ENCODE data around the gene OGFOD2.

Gene OGFOD2

DNA sequence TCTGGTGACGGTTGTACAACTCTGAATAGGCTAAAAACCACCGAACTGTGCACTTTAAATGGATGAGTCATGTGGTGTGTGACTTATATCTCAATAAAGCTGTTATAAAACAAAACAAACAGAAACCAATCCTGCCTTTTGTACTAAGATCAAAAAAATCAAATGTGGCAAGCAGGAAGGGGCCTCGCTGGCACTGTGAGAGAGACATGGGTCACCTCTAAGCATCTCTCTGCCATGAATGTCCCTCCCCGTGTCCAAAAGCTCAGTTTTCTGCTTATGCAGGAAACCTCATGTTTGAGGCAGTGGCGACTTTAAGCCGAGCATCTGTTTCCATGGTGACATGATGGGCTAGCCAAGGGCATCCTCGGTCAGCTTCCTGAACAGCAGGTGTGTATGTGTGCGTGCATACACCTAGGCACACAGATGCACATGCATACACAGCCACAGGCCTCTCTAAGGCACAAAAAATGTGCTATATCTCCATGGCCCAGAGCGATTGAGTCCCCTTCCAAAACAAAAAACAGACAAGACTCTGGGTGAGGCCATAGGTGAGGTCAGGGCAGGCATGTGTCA, 49.9 kb downstream of the OGFOD2 start:
- no peak for TF ChIP-seq TAF1 (IDR thresholded peaks at IDR 0.05; ENCODE audit: borderline replicate concordance, insufficient read depth, low read length)
- TF ChIP-seq, protein P1, sequence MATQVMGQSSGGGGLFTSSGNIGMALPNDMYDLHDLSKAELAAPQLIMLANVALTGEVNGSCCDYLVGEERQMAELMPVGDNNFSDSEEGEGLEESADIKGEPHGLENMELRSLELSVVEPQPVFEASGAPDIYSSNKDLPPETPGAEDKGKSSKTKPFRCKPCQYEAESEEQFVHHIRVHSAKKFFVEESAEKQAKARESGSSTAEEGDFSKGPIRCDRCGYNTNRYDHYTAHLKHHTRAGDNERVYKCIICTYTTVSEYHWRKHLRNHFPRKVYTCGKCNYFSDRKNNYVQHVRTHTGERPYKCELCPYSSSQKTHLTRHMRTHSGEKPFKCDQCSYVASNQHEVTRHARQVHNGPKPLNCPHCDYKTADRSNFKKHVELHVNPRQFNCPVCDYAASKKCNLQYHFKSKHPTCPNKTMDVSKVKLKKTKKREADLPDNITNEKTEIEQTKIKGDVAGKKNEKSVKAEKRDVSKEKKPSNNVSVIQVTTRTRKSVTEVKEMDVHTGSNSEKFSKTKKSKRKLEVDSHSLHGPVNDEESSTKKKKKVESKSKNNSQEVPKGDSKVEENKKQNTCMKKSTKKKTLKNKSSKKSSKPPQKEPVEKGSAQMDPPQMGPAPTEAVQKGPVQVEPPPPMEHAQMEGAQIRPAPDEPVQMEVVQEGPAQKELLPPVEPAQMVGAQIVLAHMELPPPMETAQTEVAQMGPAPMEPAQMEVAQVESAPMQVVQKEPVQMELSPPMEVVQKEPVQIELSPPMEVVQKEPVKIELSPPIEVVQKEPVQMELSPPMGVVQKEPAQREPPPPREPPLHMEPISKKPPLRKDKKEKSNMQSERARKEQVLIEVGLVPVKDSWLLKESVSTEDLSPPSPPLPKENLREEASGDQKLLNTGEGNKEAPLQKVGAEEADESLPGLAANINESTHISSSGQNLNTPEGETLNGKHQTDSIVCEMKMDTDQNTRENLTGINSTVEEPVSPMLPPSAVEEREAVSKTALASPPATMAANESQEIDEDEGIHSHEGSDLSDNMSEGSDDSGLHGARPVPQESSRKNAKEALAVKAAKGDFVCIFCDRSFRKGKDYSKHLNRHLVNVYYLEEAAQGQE (IDR thresholded peaks at IDR 0.05; ENCODE audit: insufficient read depth in 1 of 2, low read depth in 2 of 2, low read length in 2 of 2) = no peak
- TF ChIP-seq FOXP2 (optimal IDR thresholded peaks at IDR 0.05; ENCODE audit: borderline replicate concordance, extremely low read depth, extremely low read length, insufficient read depth) = no peak

DNA sequence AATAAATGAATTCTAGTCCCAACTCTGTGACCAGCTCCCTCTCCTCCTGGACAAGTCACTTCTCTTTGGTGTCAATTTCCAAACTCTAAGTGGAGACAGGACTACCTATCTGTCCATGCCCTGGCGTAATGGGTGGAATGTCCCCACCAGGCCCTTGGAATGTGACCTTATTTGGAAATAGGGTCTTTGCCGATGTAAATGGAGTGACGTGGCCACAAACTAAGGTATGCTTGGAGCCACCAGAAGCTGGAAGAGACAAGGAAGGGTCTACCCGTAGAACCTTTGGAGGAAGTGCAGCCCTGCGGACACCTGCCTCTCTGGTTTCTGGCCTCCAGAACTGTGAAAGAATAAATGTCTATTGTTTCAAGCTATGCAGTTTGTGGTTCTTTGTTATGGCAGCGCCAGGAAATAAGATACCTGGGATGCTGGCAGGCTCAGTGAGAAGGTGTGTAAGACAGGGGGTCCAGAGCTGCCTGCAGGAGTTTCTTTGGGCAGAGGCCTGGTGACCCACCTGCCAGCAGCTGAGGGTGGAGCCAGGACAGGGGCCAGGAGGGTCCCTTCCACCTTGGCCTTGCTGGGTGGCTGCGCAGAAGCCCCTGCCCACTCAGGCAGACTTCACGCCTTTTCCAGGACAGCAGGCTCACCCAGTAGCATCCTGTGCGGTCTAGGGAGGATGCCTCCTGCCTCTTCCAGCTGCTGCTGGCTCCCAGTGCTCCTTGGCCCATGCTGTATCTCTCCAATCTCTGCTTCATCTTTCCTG, 51.2 kb downstream of the OGFOD2 start:
- TF ChIP-seq SIN3A (IDR thresholded peaks at IDR 0.05; ENCODE audit: borderline replicate concordance, insufficient read depth, low read length) (no peak), FOXP2 (optimal IDR thresholded peaks at IDR 0.05; ENCODE audit: borderline replicate concordance, extremely low read depth, extremely low read length, insufficient read depth) (no peak)
- TF ChIP-seq, protein P1 (IDR thresholded peaks at IDR 0.05; ENCODE audit: insufficient read depth in 1 of 2, low read depth in 2 of 2, low read length in 2 of 2) = no peak

DNA sequence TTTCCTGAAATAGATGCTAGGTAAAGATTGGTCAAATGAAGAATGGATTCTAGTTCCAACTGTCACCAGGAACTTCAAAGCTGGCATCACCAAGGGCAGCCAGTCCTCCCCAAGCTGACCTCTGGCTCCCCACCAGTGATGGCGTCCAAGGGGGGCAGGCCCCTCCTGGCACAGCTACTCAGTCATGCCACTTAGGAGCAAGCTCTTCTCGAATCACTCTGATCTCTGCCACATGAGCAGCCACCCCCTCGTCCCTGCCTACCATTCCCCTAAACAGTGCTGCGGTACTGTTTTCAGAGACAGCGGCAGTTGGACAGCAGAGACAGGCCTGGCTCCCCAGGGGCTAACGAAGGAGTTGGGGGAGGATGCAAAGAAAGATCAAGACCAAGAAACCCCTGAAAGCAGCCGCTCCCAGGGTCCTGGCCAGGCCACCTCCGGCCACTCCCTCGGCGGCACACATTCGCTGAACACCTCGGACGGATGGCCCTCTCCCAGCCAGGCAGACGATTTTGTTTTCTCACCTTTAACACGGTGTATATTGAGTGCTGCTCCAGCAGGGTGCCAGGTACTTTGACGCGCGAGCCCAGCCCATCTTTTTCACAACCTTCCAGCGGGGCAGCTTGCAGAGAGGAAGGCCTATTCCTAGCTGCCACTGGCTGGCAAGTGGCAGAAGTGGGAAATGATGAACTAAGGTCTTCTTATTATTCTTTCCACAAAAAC, 52.8 kb downstream of the OGFOD2 start:
- TF ChIP-seq, protein P1 (IDR thresholded peaks at IDR 0.05; ENCODE audit: insufficient read depth in 1 of 2, low read depth in 2 of 2, low read length in 2 of 2) = no peak
- TF ChIP-seq SIN3A (IDR thresholded peaks at IDR 0.05; ENCODE audit: borderline replicate concordance, insufficient read depth, low read length) (no peak), POLR2AphosphoS5 (IDR thresholded peaks at IDR 0.05; ENCODE audit: low read depth, low read length) (no peak), TAF1 (IDR thresholded peaks at IDR 0.05; ENCODE audit: borderline replicate concordance, insufficient read depth, low read length) (no peak), FOXP2 (optimal IDR thresholded peaks at IDR 0.05; ENCODE audit: borderline replicate concordance, extremely low read depth, extremely low read length, insufficient read depth) (no peak)

DNA sequence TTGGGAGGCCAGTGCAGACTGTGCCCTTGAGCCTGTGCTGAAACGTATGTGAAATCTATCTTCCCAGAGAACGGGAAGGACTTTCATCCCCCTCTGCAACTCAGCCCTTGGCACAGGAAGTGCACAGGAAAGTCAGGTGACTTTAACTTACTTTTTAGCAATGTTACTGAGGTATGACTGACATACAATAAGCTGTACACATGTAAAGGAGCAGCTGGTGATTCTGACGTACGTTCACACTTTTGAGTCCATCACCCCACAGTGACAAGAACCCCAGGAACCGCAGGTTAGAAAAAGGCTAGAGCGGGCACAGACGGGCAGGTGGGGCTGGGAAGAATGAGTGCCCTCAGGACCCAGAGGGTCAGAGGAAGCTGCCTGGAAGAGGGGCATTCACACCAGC, 53.4 kb downstream of the OGFOD2 start:
- TF ChIP-seq POLR2AphosphoS5 (IDR thresholded peaks at IDR 0.05; ENCODE audit: low read depth, low read length) = no peak
- TF ChIP-seq, protein P1 (IDR thresholded peaks at IDR 0.05; ENCODE audit: insufficient read depth in 1 of 2, low read depth in 2 of 2, low read length in 2 of 2) = no peak
- no peak for TF ChIP-seq TAF1 (IDR thresholded peaks at IDR 0.05; ENCODE audit: borderline replicate concordance, insufficient read depth, low read length)
- no peak for TF ChIP-seq FOXP2 (optimal IDR thresholded peaks at IDR 0.05; ENCODE audit: borderline replicate concordance, extremely low read depth, extremely low read length, insufficient read depth)
- TF ChIP-seq SIN3A (IDR thresholded peaks at IDR 0.05; ENCODE audit: borderline replicate concordance, insufficient read depth, low read length) = no peak

Data from PFSK-1 (cell line).